GM18870 (cell line): ENCODE data around the gene NHSL1.

Source experiments
- ATAC-seq: cut with Tn5 transposase; IDR thresholded peaks from one replicate; pipeline ENCODE4 v1.9.1; 2021; ENCODE audit warnings: moderate library complexity; ENCODE audit not compliant: unreplicated experiment

NHSL1 gene

DNA sequence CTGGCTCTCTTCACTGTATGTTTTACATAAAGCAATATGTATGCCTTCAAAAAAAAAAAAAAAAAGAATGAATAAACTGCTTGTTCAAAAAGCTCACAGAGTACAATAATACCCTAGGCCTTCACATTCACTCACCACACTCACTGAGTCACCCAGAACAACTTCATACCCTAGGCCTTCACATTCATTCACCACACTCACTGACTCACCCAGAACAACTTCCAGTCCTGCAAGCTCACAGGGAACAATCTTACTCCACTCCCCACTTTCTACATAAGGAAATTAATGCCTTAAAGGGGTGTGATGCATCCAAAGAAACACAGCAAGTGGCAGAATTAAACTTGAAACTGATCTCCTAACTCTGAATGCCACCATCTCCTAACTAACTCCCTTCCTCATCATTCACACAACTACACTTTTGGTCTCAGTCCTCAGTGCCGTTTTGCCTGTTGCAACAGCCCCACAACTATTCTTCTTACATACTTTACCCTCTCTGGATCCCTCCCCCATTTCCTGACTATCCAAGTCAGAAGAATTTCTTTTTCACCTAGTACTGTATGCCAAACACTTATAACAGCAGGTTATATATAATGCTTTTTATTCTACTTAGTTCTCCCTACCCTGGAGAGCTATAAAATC, 34.2 kb downstream of the NHSL1 start:
- ATAC-seq, result no peak

DNA sequence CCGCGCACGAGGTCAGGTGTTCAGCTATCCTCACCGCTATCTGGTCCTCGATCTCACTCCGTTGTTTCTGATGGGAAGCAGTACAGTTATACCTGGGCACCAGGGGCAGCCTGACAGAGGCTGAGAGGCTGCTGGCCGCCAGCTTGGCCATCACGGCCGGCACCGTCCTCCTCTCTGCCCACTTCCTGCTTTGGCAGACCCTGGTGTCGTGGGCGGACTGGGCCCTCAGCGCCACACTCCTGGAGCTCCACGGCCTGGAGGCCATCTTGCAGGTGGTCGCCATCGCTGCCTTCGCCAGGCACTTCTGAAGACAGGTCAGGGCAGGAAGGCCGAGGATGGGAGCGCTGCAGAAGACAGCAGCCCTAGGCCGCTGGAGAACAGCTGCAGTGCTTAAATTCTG, 35.2 kb downstream of the NHSL1 start:
- ATAC-seq, result no peak

DNA sequence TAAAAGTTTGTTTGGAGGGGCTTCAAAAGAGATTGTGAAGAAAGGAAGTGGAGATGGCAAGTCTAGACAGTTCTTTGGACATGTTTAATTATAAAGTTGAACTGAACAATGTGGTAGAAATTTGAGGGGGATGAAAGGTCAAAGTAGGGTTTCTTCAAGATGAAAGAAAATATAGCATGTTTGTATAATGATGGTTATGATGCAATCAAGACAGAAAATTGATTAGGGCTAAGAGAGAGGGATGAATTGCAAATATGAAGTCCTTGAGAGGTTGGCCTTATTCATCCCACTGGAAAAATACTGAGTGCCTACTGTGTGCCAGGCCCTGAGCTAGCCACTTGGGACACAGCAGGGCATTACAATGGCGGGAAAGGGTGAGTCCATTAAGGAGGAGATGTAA, 37.6 kb downstream of the NHSL1 start:
- ATAC-seq, result no peak

DNA sequence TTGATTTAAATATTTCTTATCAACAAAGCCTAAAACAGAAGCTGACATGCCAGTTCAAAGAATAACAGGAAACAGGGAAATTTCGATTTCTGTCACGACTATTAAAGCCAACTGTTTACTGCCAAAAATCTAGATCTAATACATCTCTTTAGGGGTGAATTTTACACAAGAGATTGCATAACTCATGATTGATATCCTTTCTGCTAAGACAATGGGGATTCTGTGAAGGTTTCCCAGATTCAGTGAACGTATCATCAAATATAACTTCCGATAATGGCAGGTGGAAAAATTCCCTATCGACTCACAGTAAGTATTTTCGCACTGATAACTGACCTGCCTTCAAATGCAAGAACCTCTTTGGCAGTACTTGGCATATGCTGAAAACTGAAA, 42.9 kb downstream of the NHSL1 start:
- no peak for ATAC-seq

DNA sequence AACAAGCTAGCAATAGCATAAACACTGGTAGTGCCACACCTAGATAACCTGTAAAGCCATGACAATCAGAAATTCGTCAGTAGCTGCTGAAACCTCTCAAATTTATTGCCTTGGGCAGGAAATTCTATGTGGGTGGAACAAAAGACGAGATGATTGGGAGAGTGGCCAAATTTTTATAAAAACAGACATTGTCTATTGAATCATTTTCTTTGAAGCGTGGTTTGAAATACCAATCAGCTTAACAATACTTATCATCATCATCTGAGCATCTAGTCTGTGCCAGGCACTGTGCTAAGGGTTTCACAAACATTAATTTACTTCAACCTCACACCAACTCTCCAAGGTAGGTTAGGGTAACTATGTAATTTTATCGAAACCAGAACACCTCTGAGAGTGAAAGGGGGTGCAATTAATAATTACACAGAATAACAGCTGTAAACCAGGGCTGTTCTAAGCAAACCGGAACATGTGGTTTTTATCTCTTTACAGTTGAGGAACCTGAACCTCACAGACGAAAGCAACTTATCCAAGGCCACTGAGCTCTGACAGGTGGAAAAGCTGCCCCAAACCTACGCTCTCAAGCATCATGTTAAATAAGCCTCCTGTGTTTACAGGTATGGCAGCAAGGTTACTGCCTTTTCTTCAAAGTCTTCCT, 43.4 kb downstream of the NHSL1 start:
- ATAC-seq, result peak; percentile 96

DNA sequence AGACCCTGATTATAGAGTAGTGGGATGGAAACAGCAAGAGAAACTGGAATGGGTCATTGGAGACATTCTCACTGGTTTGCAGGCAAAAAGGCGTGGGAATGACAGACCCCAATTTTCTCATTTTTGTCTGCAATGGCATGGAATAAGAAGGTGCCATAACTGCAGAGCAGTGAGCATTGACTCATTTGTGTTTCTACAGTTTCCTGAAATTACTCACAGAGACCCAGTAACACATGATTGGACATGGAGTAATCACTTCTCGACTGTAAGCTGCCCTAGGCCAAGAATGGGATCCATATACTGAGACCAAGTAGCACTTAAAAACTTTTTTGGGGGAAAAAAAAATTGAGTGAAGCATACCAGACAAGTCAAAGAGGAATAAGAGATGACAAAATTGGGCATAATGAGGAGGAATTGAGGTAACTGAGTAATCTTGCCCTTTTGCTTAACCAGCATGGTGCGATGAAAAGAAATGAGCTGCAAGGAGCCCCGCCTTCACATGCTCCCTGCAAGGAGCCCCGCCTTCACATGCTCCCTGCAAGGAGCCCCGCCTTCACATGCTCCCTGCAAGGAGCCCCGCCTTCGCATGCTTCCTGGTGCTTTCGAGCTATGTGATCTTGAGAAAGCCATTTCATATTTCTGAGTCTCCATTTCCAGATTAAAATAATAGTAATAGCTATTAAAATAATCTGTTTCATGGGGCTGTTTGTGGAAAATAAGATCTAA, 44.1 kb downstream of the NHSL1 start:
- no peak for ATAC-seq

DNA sequence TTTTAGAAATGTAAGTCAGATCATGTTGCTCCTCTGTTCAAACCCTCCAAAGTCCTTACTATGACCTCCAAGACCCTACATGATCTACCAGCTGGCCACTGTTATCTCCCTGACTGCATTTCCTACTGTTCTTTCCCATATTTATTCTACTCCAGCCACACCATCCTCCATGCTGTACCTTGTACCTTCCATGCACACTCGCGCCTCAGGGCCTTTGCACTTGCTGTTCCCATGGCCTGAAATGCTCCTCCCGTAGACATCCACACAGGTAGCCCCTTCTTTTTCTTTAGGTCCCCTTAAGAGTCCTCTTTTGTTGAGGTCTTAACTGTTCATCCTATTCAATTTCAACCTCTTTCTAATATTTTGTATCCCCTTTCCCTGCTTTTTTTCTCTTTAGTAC, 48.3 kb downstream of the NHSL1 start:
- no peak for ATAC-seq

DNA sequence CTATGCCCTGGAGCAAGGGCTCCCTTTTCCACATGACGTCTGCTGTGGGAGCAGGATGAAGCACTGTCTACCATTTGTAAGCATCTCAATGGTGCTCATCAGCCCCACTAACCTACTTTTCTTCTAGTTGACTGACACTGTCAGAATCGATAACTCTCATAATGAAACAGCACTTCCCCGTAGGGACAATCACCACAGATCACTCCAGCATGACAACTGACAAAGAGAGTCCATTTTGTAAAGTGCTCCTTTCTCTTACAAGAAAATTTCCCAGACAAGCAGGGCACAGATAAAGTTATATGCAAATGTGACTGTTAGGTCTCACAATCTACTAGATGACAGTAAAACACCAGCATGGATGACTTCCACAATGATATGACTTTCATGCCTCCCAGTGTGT, 48.8 kb downstream of the NHSL1 start:
- peak; percentile 67 for ATAC-seq

DNA sequence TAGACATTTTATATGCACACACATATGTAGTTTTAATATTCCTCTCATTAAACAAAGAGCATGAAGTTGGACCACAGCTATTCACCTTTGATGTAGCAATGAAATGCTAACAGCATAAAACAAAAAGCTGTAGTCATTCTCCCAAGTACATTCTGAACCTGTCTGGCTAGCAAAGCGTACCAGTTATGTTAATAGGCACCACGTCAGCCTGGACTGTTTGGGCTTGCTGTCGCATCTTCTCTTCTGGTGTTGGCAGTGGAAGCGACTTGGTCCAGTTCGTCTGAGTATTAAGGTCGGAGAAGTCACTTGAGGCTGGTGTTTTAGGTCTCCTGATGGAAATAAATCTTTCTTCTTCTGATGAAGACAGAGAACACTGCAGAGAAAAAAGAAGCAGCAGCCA, 52.5 kb downstream of the NHSL1 start:
- no peak for ATAC-seq

DNA sequence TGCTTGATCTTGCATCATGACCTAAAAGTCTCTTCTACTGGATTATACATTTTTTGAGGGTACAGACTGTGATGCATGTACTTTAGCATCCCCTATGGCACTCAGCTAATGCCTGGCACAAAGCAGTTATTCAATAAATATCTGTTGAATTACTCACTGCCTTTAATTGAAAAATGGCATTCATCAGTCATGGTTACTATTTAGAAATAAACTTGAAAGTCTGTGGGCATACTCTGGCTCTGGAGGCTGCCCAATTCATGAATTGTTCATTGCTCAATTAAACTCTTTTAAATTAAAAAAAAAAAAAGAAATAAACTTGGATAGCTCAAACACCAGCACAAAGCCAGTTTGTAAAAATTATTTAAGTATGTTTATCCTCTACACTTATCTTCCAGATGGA, 55.3 kb downstream of the NHSL1 start:
- ATAC-seq, result no peak

DNA sequence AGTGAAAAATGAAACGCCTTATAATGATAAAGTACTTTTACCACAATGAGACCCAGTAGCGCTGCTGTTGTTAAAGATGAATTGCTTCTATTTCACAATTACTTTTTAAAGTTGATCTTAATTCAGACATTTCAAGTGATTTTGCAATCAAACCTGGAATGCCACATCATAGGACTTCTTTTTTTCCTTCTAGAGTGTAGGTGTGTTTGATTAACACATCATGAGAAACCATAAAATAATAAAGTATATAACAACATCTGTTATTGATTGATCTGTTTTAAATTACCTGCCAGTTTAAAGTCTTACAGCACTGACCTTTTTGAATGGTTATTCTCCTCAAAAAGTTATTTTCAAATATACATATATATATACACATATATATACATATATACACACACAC, 56.6 kb downstream of the NHSL1 start:
- ATAC-seq, result no peak

DNA sequence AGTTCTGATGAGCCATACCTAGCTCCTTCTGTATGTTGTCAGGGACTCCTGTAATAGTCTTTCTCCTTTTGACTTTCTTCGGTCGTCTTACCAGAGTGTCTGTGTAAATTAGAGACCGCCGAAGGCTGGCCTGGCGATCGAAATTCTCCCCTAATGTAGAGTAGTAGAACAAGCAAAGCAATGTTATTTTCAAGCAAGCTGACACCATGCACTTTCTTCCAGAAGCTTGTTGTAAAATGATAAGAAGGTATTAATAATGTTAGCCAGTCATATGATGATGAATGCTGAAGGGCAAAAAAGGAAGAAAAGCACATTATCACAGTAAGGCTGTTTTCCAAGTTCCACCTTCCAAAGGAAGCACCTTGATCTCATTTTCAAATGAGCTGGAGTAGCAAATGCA, 57.3 kb downstream of the NHSL1 start:
- no peak for ATAC-seq

DNA sequence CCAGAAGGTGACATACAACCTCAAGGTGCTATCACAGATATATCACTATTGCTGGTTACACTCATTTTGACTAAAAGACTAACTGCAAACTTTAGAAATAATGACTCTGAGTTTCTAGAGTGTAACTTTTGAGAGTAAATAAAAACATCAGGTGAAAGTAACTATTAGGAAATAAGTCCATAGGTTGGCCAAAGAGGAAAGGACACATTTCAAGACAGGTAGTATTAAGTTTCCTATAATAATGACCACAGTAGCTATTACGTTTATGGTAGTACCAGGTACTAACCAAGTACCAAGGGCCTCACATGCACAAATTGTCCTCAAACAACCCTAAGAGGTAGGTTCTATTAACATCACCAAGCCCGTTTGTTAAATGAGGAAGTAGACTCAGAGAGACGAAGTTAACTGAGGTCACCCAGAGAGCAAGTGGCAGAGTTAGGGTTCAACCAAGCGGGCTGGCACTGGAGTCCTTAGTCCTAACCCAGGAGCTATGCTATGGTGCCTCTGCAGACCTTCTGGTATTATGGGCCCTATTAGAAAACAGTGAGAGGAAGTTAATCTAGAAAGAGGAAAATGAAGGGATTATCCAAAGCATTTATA, 58.4 kb downstream of the NHSL1 start:
- no peak for ATAC-seq

DNA sequence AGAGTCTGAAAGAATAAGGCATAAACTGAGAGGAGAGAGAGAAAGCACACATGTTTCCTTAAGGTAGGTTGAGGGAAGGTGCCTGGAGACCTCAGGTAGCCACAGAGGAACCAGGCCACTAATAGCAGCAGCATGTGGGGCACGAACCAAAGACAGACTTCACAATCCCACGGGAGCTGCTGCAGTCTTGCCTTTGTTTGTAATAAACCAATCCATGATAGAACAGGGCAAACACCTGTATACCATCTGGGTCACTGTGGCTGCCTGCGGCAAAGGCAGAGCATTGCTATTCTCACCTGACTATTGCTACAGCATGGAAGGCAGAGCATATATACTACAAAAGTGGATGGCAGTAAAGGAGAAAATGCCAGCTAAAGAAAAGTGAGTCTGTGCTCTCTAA, 59.0 kb downstream of the NHSL1 start:
- ATAC-seq, result no peak

DNA sequence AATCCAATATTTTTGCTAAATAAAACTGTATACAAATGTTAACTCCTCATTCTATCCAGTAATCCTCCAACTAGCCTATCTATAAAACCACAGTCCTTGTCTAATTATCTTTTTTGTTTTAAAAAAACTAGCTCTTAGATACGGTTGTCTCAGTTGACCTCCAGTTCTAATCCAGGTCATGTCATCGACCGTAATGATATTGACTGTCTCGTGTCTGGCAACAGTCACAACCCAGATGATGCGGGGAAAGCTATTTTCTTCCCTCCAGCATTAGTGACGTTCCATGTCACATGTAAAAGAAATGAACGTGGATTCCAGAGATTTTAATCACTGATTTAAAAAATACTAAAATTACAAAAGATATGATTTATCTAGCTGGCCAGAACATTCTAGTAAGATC, 59.7 kb downstream of the NHSL1 start:
- no peak for ATAC-seq

DNA sequence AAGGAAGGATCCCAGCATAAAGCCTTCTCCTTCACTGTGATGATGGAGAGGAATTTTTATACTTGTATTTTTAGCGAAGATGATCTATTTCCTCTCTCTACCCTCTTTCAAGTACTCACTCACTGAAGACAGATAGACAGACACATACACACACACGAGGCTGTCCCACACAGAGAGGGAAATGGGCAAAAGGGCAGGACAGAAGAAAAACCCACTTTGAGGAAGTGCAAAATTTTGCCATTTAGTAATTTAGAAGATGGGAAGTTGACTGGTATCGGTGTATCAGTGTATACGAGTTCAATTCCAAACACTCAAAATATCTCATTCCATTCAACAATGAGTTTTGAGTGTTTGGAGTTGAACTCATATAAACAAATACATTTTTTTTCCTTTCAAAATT, 64.4 kb downstream of the NHSL1 start:
- no peak for ATAC-seq

DNA sequence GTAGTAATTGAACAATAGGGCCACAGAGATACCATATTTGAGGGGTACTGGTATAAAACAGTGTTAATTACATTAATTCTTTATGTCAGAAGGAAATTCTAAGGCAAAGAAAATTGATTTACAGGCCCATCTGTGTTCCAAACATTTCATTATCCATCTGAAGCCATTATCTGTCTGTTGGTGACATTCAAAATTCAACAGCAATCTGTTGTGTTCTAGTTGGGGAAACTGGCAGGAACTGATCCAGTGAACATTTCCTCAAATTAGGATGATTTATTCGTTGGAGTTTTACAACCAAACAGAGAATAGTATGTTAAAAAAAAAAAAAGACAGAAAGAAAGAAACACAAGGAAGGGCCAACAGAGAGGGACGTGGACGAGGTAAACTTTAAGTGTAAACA, 65.2 kb downstream of the NHSL1 start:
- no peak for ATAC-seq

DNA sequence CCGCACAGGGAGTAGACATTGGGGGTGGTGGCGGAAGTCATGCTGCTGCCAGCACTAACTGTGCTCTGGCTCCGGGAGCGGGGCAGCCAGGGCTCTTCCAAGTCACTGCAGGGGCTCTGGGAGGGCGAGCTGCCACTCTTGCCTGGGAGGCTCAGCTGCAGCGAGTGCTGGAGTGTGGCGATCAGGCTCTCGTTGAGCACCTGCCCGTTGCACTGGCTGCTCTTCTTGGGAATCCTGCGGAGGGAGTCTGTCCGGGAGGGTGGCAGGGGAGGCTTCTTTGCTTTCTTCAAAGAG, 67.3 kb downstream of the NHSL1 start:
- ATAC-seq, result no peak

DNA sequence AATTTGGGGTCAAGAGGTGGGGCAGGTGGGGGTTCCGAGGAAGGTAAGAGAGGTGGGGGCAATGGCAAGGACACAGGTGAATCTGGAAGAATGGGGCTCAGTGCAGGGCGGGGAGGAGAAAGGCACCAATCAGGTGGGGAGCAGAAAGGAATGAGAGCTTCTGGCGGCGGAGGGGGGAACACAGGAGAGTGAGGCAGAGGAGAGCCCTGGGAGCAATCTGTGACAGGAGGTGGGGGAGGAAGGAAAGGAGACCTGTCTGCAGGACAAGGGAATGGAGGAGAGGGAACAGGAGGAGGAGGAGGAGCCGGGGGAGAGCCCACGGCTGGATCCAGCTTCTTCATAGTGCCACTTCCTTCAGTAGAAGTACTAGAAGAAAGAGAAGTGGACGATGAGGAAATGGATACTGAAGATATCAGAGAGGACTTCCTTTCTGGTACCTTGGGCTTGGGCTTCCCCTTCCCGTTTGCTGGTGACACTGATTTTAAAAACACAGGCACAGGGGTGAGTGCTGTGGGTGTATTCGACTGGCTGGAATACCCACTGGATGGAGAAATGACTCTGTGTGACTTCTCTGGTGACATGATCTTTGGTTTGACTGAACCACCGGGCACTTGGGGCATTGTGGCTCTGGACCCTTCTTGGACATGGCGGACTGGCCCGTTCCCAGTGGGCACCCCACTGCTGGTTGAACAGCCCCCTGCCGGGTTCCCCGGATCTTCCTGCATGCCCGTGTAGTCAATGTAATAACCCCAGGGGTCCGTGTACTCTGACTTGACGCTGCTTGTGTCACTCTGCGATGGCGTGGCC, 67.8 kb downstream of the NHSL1 start:
- ATAC-seq, result no peak

DNA sequence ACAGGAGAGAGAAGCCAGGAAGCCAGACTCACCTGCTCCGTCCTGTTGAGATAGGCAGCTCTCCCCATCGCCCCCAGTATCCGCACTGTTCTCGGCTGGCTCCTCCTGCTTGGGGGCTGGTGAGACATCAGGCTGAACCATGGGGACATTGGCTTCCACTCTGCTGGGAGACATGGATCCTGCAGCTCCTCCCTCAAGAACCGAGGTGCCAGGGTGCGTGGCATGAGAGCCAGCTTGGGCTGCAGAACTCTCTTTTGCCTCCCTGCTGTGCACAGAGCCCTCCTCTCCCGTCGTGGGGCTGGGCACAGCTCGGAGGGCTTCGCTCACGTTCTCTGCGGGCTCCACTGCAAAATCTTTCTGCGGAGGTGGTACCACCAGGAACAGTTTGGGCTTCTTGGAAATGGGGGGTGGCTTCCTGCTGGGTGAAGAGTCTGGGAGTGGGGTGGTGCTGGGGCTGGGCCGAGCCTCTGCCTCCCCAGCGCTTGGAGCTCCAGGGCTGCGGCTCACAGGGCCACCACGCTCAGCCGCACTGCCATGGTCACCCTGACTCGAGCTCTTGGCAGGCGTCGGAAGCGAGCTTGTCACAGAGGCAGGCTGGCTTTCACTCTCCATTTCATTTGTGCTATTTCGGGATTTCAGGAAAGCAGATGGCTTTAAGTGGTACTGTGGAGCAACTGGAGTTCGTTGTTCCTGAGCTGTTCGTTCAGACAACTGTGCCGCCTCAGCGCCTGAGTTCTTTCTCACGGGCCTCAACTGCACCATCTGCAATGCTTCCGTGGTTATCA, 68.7 kb downstream of the NHSL1 start:
- no peak for ATAC-seq

DNA sequence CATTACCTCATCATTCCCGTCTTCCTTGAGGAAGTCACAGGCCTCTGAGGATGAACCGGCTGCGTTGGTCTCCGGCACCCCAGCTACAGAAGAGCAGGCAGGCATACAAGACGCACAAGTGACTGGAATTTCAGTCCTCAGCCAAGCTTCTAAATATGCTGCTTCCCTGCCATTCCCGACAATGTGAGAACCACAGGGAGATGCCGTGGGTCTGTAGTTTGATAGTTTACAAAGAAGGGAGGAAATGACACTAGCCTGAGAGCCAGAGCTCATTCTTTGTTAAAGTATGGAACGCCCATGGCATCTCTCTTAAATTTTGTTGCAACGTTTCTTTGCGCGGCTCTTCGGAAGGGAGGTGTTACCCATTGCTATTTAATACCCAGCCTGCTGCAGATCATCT, 69.5 kb downstream of the NHSL1 start:
- ATAC-seq, result no peak
